Skin epidermis (tissue), 12 donors: ENCODE data around the gene IL26.

Experiments
- H3K27ac ChIP-seq, 21 experiments: fragments of 200-600 bp; sonication (generic) in 11 of 21; one replicate each; pipeline ENCODE4 v1.5.0; 2020; ENCODE audit warnings: mild to moderate bottlenecking in 3 of 21, inconsistent platforms in 2 of 21, moderate library complexity in 2 of 21
- H3K4me3 ChIP-seq, 7 experiments: fragments of 200-600 bp; sonication (generic) in 2 of 7; one replicate each; pipeline ENCODE4 v1.5.0; 2020; ENCODE audit warnings: inconsistent platforms in 2 of 7, mild to moderate bottlenecking in 2 of 7, moderate library complexity in 1 of 7

The IL26 gene

GRCh38 chr12:68225576-68226476 is at the start of gene IL26:
TSS of gene IL26 (minus strand) at chr12:68225810. CDS start at chr12:68225756, 54 bp downstream.
- Histone ChIP-seq H3K27ac (no peak within 1 kb of the TSS), H3K4me3 (no peak within 1 kb of the TSS)

GRCh38 chr12:68272732-68273131 is 47.1 kb upstream of the IL26 start:
- Histone ChIP-seq H3K27ac (no peak overlapping the region), H3K4me3 (no peak overlapping the region)

GRCh38 chr12:68271346-68271745 is 45.7 kb upstream of the IL26 start:
- H3K27ac ChIP-seq = no peak overlapping the region
- H3K4me3 ChIP-seq = no peak overlapping the region

- H3K4me3 ChIP-seq = no peak overlapping the region
- H3K27ac ChIP-seq = no peak overlapping the region
Measured at GRCh38 chr12:68270358-68270757, 44.7 kb upstream of the IL26 start.

GRCh38 chr12:68269779-68270178 is 44.2 kb upstream of the IL26 start:
- no peak overlapping the region for H3K27ac ChIP-seq
- no peak overlapping the region for H3K4me3 ChIP-seq

- no peak overlapping the region for H3K27ac ChIP-seq
- no peak overlapping the region for H3K4me3 ChIP-seq
Measured at GRCh38 chr12:68268967-68269366, 43.4 kb upstream of the IL26 start.

GRCh38 chr12:68267892-68268396 is 42.3 kb upstream of the IL26 start:
- Histone ChIP-seq H3K27ac (no peak overlapping the region), H3K4me3 (no peak overlapping the region)

GRCh38 chr12:68264857-68265256 is 39.2 kb upstream of the IL26 start:
- Histone ChIP-seq H3K27ac (no peak overlapping the region), H3K4me3 (no peak overlapping the region)

- Histone ChIP-seq H3K4me3 (no peak overlapping the region), H3K27ac (no peak overlapping the region)
Measured at GRCh38 chr12:68264158-68264855, 38.7 kb upstream of the IL26 start.

- H3K27ac ChIP-seq = no peak overlapping the region
- H3K4me3 ChIP-seq = no peak overlapping the region
Measured at GRCh38 chr12:68263366-68263765, 37.8 kb upstream of the IL26 start.

- H3K27ac ChIP-seq = no peak overlapping the region
- H3K4me3 ChIP-seq = no peak overlapping the region
Measured at GRCh38 chr12:68261896-68262295, 36.3 kb upstream of the IL26 start.

- Histone ChIP-seq H3K4me3 (no peak overlapping the region), H3K27ac (no peak overlapping the region)
Measured at GRCh38 chr12:68260153-68260552, 34.5 kb upstream of the IL26 start.

GRCh38 chr12:68259318-68259940 is 33.8 kb upstream of the IL26 start:
- H3K27ac ChIP-seq = peak overlapping the region in 1 of 21 experiments; percentile 35
- no peak overlapping the region for H3K4me3 ChIP-seq

- H3K4me3 ChIP-seq = no peak within 1 kb of the TSS
- H3K27ac ChIP-seq = no peak within 1 kb of the TSS
Measured at GRCh38 chr12:68253504-68253903, 27.9 kb upstream of the IL26 start, which contains the start of gene IL22. TSS of gene IL22 (minus strand) at chr12:68253604. CDS start at chr12:68253448, 156 bp downstream.

- no peak overlapping the region for H3K27ac ChIP-seq
- H3K4me3 ChIP-seq = no peak overlapping the region
Measured at GRCh38 chr12:68252077-68252476, 26.5 kb upstream of the IL26 start.

- no peak overlapping the region for H3K4me3 ChIP-seq
Measured at GRCh38 chr12:68250454-68250853, 24.8 kb upstream of the IL26 start.

GRCh38 chr12:68247785-68248184 is 22.2 kb upstream of the IL26 start:
- no peak overlapping the region for H3K4me3 ChIP-seq

More at GRCh38 chr12:68250454-68250853, 24.8 kb upstream of the IL26 start:
- no peak overlapping the region for H3K27ac ChIP-seq

GRCh38 chr12:68246350-68246749 is 20.7 kb upstream of the IL26 start:
- Histone ChIP-seq H3K27ac (no peak overlapping the region), H3K4me3 (no peak overlapping the region)

More at GRCh38 chr12:68247785-68248184, 22.2 kb upstream of the IL26 start:
- H3K27ac ChIP-seq = no peak overlapping the region

- no peak overlapping the region for H3K4me3 ChIP-seq
Measured at GRCh38 chr12:68245180-68246021, 19.8 kb upstream of the IL26 start.

More at GRCh38 chr12:68245180-68246021, 19.8 kb upstream of the IL26 start:
- no peak overlapping the region for H3K27ac ChIP-seq
